ENCODE data around the gene SDK1.

SDK1 gene

GRCh38 chr7:3326246-3326645 lies 25.2 kb downstream of the SDK1 start:
- H3K27me3 ChIP-seq (ENCODE audit: control insufficient read depth, low read length) = peaks cover 3% of the 10 kb centered on the region
- no peaks in the 10 kb centered on the region for H4K20me1 ChIP-seq (ENCODE audit: control insufficient read depth, insufficient read depth, low read depth, low read length)
- H3F3A ChIP-seq (ENCODE audit: control insufficient read depth, insufficient read depth) = no peaks in the 10 kb centered on the region
- no peaks in the 10 kb centered on the region for H3K9me3 ChIP-seq (ENCODE audit: control insufficient read depth, insufficient read depth, low read length)
- no peak overlapping the region for H3K27ac ChIP-seq (ENCODE audit: low read depth, low read length)
- TF ChIP-seq EZH2phosphoT487 (IDR thresholded peaks at IDR 0.05; ENCODE audit: borderline replicate concordance, low read length) (no peak), CTCF (IDR thresholded peaks at IDR 0.05; ENCODE audit: low read depth, low read length, poor library complexity, severe bottlenecking) (no peak)
- H3K4me2 ChIP-seq (ENCODE audit: low read length) = no peak overlapping the region
- no peaks in the 10 kb centered on the region for H3K79me2 ChIP-seq (ENCODE audit: control insufficient read depth, low read length)
- H3K4me1 ChIP-seq (ENCODE audit: control insufficient read depth, low read length) = no peaks in the 10 kb centered on the region
- H3K9me2 ChIP-seq (replicated peaks; ENCODE audit: control insufficient read depth, low read length) = no peaks in the 10 kb centered on the region
- no peaks in the 10 kb centered on the region for H3K36me3 ChIP-seq (ENCODE audit: control insufficient read depth, low read length)
- no peak overlapping the region for H3K4me3 ChIP-seq (ENCODE audit: low read length)

- Histone ChIP-seq H3F3A (ENCODE audit: control insufficient read depth, insufficient read depth) (no peaks in the 10 kb centered on the region), H3K27me3 (ENCODE audit: control insufficient read depth, low read length) (peaks cover 3% of the 10 kb centered on the region), H3K9me2 (replicated peaks; ENCODE audit: control insufficient read depth, low read length) (no peaks in the 10 kb centered on the region), H3K4me1 (ENCODE audit: control insufficient read depth, low read length) (no peaks in the 10 kb centered on the region), H3K9me3 (ENCODE audit: control insufficient read depth, insufficient read depth, low read length) (no peaks in the 10 kb centered on the region), H3K4me2 (ENCODE audit: low read length) (no peak overlapping the region), H3K27ac (ENCODE audit: low read depth, low read length) (no peak overlapping the region), H3K4me3 (ENCODE audit: low read length) (no peak overlapping the region), H3K79me2 (ENCODE audit: control insufficient read depth, low read length) (no peaks in the 10 kb centered on the region), H4K20me1 (ENCODE audit: control insufficient read depth, insufficient read depth, low read depth, low read length) (no peaks in the 10 kb centered on the region), H3K36me3 (ENCODE audit: control insufficient read depth, low read length) (no peaks in the 10 kb centered on the region)
- TF ChIP-seq EZH2phosphoT487 (IDR thresholded peaks at IDR 0.05; ENCODE audit: borderline replicate concordance, low read length) (no peak), CTCF (IDR thresholded peaks at IDR 0.05; ENCODE audit: low read depth, low read length, poor library complexity, severe bottlenecking) (no peak)
Measured at GRCh38 chr7:3327099-3327498, 26.0 kb downstream of the SDK1 start.

GRCh38 chr7:3327655-3328054 lies 26.6 kb downstream of the SDK1 start:
- TF ChIP-seq CTCF (IDR thresholded peaks at IDR 0.05; ENCODE audit: low read depth, low read length, poor library complexity, severe bottlenecking) = no peak
- Histone ChIP-seq H4K20me1 (ENCODE audit: control insufficient read depth, insufficient read depth, low read depth, low read length) (no peaks in the 10 kb centered on the region), H3K27ac (ENCODE audit: low read depth, low read length) (no peak overlapping the region), H3K79me2 (ENCODE audit: control insufficient read depth, low read length) (no peaks in the 10 kb centered on the region), H3K4me3 (ENCODE audit: low read length) (no peak overlapping the region), H3K4me1 (ENCODE audit: control insufficient read depth, low read length) (no peaks in the 10 kb centered on the region), H3K36me3 (ENCODE audit: control insufficient read depth, low read length) (no peaks in the 10 kb centered on the region), H3F3A (ENCODE audit: control insufficient read depth, insufficient read depth) (no peaks in the 10 kb centered on the region), H3K9me3 (ENCODE audit: control insufficient read depth, insufficient read depth, low read length) (no peaks in the 10 kb centered on the region), H3K9me2 (replicated peaks; ENCODE audit: control insufficient read depth, low read length) (no peaks in the 10 kb centered on the region), H3K27me3 (ENCODE audit: control insufficient read depth, low read length) (peaks cover 3% of the 10 kb centered on the region), H3K4me2 (ENCODE audit: low read length) (no peak overlapping the region)

- Histone ChIP-seq H3K9me3 (ENCODE audit: control insufficient read depth, insufficient read depth, low read length) (no peaks in the 10 kb centered on the region), H3K4me2 (ENCODE audit: low read length) (no peak overlapping the region), H3K4me3 (ENCODE audit: low read length) (no peak overlapping the region), H3K79me2 (ENCODE audit: control insufficient read depth, low read length) (no peaks in the 10 kb centered on the region), H3F3A (ENCODE audit: control insufficient read depth, insufficient read depth) (no peaks in the 10 kb centered on the region), H3K27ac (ENCODE audit: low read depth, low read length) (no peak overlapping the region), H3K9me2 (replicated peaks; ENCODE audit: control insufficient read depth, low read length) (no peaks in the 10 kb centered on the region), H3K36me3 (ENCODE audit: control insufficient read depth, low read length) (no peaks in the 10 kb centered on the region), H4K20me1 (ENCODE audit: control insufficient read depth, insufficient read depth, low read depth, low read length) (no peaks in the 10 kb centered on the region), H3K4me1 (ENCODE audit: control insufficient read depth, low read length) (no peaks in the 10 kb centered on the region), H3K27me3 (ENCODE audit: control insufficient read depth, low read length) (peaks cover 2% of the 10 kb centered on the region)
- TF ChIP-seq CTCF (IDR thresholded peaks at IDR 0.05; ENCODE audit: low read depth, low read length, poor library complexity, severe bottlenecking) (no peak), EZH2phosphoT487 (IDR thresholded peaks at IDR 0.05; ENCODE audit: borderline replicate concordance, low read length) (no peak)
Measured at GRCh38 chr7:3332308-3332707, 31.3 kb downstream of the SDK1 start.

All from DOHH2 (cell line).